ENCODE measurements around the gene IL17B.

- no peak for TF ChIP-seq EP300 (IDR thresholded peaks at IDR 0.05; ENCODE audit: borderline replicate concordance)
- TF ChIP-seq MAX (IDR thresholded peaks at IDR 0.05): no peak
- TF ChIP-seq YY1 (IDR thresholded peaks at IDR 0.05; ENCODE audit: low read depth): no peak
- TF ChIP-seq REST (IDR thresholded peaks at IDR 0.05; ENCODE audit: low read depth): no peak
- no peak for TF ChIP-seq TAF1 (IDR thresholded peaks at IDR 0.05; ENCODE audit: low read depth)
- no peak for TF ChIP-seq FOXM1 (IDR thresholded peaks at IDR 0.05; ENCODE audit: borderline replicate concordance, low read depth)
- TF ChIP-seq RAD21 (IDR thresholded peaks at IDR 0.05; ENCODE audit: low read depth): no peak
- no peak for TF ChIP-seq EGR1 (IDR thresholded peaks at IDR 0.05)
- TF ChIP-seq ZBTB7A (IDR thresholded peaks at IDR 0.05; ENCODE audit: low read depth): no peak
- TF ChIP-seq TCF12 (IDR thresholded peaks at IDR 0.05; ENCODE audit: low read depth): no peak
- no peak for TF ChIP-seq NFIC (IDR thresholded peaks at IDR 0.05)
- TF ChIP-seq CEBPB (IDR thresholded peaks at IDR 0.05): no peak
- no peak for TF ChIP-seq CREB1 (IDR thresholded peaks at IDR 0.05; ENCODE audit: low read depth)
- TF ChIP-seq TEAD4 (IDR thresholded peaks at IDR 0.05): no peak
Observed at GRCh38 chr5:149392718-149393117, 13.6 kb upstream of the IL17B start.

Measured in Ishikawa (cell line).